Right renal cortex interstitium (tissue), 3 donors: ENCODE measurements around the gene CCDC127. TPM values are rescaled to one million over a fixed set of nuclear protein-coding genes. Genes with fewer than 3 reads are reported as not detected.
"Not testable (repeated sequence)": the region's sequence is repeated elsewhere in the genome, so short reads cannot be mapped to it uniquely, and the experiment has no call there.

ENCODE experiments used
- DNase-seq, 3 donors: peaks; one replicate each; pipeline ENCODE4 v3.0.0-alpha.2; 2013; ENCODE audit warnings: low read depth in 3 of 3, low spot score in 2 of 3
- polyA plus RNA-seq, 3 donors: library from polyadenylated mRNA; unstranded; fragments of 120-200 nt; gene quantifications; one replicate each; pipeline ENCODE4 v1.2.1, GENCODE V29; 2013; ENCODE audit not compliant: insufficient read length in 3 of 3

Gene CCDC127
- polyA plus RNA-seq, 3 donors: 11.2 to 14.8 (median 11.7) TPM

DNA sequence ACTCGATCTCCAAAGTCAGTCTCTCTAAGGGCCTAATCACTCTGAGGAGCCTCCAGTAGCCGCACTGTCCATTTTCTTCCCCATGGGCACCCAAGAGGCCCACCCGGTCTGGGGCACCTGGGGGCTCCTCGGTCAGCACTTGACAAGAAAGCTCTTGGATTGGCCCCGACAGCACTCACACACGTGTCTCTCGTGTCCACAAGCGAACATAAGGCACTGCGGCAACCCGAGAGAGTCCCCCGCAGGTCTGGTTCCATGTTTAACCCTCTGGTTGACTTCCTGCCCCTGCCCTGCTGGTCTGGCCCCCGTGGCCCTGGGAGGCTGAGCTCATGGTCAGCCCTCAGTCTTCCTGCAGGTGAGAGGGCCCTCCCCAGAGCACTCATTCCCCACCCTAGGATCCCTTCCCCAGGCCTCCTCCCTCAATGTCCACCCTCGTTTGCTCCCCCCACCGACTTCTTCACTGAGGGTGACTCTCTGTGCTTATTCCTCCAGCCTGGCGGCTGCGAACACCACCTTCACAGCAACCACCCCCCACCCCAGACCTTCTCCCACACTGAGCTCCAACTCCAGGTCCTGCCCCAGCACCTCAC is 43.0 kb downstream of the CCDC127 start:
- DNase-seq: no peak

DNA sequence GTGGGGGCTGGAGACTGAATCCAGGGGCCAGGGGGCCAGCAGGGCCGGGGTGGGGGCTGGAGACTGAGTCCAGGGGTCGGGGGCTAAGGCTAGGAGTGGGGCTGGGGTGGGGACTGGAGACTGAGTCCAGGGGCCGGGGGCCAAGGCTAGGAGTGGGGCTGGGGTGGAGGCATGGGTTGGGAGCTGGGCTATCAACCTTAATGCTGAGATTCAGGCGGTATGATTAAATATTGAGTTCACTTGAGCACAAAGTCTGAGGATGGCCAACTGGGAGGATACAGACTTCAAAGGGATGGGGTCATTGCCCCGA is 43.7 kb downstream of the CCDC127 start:
- DNase-seq: no peak

DNA sequence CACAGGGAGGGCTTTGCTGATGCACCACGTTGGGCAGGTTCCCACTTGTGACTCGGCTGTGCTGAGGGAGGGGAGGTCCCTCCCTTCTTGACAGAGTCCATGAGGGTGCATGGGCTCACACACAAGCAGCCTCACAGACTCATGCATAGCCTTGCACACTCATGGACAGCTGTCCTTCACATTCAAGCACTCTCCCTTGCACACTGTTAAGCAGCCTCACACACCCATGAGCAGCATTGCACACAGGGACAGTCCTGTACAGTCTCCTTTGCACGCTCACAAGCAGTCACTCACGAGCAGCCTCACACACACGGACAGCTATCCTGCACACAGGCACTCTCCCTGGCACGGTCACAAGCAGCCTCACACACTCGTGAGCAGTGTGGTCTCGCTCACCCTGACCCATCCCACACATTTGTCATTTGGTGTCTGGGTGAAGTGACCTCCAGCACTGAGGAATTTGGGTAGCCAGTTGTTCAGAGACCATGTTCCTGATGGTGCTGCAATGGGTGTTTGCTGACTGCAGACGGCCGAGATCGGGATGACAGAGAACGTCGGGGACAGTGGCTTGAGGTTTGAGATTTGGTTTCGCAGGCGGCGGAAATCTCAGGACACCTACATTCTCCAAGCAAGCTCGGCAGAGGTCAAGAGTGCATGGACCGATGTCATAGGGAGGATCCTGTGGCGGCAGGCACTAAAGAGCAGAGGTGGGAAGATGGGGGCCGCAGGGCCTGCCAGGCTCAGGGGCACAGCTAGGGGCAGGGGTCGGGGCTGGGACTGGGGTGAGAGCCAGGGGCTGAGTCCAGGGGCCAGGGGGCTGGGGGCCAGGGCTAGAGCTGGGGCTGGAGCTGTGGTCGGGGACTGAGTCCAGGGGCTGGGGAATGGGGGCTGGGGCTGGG is 44.3 kb downstream of the CCDC127 start:
- DNase-seq: no peak

DNA sequence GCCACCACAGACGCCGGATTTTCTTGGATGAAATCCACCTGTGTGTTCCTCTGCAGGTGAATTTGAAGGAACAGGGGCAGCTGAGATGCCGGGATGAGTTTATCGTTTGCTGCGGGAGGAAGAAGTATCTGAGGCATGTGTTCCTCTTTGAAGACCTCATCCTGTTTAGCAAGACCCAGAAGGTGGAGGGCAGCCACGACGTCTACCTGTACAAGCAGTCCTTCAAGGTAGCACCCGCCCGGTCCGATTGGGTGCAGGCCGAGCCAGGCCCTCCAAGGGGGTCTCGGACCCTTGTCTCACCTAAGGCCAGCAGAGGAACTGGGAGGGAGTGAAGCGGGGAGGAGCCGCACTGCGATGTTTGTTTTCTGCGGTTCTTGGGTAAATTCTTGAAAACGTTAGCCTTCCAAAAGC is 45.1 kb downstream of the CCDC127 start:
- no peak for DNase-seq

DNA sequence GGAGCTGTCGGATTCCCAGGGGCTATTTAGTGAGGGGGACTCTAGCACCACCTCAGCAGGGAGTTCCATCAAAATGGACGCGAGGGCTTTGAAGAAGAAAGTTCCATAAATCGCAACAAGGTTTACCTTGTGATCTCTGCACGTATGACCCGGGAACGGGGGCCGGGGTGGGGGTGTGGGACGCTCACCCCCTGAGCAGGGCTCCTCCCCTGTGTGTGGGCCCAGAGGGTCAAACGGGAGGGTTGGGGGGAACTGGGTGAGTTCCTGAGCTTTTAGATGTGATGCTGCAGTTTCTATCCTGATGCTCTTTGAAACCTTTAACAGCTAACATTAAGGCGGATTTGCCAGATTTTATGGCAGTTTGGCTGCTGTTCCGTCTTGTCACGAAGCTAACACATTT is 45.5 kb downstream of the CCDC127 start:
- DNase-seq: no peak

DNA sequence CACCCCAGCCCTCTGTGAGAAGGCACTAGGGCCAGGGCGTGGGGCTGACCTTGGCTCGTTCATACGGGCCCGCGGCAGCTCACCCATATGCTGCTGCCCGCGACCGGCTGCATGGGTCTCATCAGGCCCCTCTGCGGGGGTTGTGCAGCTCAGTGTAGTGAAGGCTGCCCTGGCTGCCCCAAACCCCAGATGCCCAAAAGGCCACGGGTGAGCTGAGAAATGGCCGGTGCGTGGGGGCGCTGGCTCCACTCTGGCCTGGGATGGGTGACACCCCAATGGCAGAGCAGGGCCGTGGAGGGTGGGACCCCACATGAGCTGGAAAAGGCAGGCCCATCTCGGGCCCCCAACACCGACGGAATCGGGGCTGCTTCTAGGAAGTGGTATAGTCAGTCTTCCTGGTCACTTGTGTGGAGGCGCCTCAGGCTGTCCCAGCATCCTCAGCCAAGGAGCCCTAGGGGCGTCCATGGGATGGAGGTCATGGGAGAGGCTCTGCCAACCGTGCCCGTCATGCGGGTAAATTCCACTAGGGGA is 46.1 kb downstream of the CCDC127 start:
- DNase-seq: no peak

DNA sequence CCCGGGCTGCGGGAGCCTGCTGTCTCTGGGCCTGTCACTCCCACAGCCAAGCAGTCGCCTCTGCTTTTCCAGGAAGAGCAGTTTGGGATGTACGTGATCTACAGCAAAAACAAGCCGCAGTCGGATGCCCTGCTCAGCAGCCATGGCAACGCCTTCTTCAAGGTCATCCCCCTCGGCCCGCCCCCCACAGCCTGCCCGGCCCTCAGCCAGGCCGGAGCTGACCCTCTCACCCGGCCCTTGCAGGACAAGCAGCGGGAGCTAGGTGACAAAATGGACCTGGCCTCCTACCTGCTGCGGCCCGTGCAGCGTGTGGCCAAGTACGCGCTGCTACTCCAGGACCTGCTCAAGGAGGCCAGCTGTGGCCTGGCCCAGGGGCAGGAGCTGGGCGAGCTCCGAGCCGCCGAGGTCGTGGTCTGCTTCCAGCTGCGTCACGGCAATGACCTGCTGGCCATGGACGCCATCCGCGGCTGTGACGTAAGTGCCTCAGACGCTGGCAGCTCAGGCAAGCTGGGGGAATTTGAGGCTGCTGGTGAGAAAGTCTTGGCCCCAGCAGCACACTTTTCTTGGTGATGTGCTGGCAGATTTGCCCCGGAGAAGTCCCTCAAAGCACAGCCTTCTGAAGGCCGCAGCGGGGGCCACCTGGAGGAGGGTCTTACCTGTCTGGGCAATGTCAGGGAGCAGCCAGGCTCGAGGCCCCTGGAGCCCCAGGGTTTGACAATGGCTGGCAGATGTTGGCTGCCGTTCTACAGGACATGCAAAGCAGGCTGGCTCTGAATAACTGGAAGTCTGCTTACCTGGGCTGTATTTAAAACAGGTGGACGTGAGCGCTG is 46.8 kb downstream of the CCDC127 start:
- DNase-seq: no peak

DNA sequence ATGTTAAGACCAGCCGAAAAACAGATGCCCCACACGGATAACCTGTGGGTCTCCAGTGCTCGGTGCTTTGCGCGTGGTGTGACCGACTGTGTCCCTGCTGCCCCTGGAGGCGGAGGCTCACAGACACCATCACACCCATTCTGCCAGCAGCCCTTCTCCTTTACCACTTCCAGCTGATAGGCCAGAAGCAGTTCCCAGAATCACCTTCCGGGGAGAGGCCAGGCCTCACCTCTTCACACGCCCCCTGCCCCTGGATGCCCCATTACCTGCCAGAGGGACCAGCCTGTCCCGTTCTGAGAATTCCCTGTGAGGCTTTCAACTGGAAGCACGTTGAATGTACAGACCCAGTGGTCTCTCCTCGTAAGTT is 48.2 kb downstream of the CCDC127 start:
- DNase-seq: no peak

DNA sequence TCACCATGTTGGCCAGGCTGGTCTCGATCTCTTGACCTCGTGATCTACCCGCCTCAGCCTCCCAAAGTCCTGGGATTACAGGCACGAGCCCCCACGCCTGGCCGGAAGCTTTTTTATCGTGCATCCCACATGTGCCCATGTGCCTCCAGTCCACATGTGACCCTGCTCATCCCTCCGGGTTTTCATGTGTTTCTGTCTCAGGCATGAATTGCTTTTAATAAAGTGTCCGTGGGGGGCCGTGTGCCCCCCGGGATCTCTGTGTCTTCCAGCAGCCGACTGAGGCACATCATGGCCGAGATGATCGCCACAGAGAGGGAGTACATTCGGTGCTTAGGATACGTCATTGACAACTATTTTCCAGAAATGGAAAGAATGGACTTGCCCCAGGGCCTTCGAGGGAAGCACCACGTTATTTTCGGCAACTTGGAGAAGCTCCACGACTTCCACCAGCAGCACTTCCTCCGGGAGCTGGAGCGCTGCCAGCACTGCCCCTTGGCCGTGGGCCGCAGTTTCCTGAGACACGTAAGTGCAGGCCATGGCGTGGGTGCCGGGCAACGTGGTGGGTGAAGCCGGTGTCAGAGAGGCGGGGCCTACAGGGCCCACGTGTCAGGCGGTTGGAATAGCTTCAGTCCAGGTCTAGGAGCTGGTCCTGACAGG is 48.8 kb downstream of the CCDC127 start:
- no peak for DNase-seq

DNA sequence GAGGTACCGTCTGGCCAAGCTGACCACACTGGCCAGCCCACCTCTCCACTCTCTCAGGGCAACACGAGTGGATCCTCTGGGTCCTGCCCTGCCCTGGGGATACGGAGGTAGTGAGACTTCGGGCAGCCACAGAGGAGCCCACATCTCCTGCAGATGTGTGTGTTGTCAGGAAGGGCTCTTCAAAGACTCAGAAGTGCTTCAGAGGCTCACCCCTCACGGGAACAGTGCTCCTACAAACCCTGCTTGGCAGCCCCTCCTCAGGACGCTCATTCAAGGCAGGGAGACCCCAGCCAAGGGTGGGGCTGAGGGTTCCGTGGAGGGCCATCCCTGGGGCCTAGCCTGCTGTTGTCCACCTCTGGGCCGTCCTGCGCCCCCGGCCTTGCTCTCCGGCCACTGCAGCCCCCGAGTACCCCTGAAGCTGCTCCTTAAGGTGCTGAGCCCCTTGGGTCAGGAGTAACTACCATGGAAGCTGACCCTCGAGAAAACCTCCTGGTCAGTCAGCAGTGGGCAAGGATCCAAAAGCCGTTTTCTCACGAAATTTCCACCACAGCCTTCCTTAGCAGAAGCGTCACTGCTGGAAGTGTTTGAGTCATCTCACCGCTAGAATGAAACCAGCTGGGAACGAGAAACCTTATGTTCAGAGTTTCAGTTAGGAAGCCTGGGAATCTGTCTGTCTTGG is 49.8 kb downstream of the CCDC127 start:
- DNase-seq: no peak

DNA sequence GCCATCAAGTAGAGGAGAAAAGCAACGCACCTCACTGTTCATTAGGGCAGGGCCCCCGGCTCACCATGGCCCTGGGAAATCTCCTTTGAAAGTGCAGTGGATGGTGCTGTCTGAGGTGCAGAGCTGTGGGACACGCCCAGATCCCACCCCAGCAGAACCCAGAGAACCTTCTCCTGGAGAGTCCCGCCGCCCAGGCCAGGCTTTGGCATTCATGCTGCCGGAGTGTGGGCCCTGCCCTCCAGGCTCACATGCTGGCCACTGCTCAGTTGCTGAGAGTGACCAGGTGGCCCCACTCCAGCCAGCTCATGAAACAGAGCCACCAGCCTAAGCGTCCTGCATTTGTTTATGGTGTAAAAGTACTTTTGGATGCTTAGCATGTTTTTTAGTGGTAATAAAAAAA is 50.4 kb downstream of the CCDC127 start:
- DNase-seq: no peak

DNA sequence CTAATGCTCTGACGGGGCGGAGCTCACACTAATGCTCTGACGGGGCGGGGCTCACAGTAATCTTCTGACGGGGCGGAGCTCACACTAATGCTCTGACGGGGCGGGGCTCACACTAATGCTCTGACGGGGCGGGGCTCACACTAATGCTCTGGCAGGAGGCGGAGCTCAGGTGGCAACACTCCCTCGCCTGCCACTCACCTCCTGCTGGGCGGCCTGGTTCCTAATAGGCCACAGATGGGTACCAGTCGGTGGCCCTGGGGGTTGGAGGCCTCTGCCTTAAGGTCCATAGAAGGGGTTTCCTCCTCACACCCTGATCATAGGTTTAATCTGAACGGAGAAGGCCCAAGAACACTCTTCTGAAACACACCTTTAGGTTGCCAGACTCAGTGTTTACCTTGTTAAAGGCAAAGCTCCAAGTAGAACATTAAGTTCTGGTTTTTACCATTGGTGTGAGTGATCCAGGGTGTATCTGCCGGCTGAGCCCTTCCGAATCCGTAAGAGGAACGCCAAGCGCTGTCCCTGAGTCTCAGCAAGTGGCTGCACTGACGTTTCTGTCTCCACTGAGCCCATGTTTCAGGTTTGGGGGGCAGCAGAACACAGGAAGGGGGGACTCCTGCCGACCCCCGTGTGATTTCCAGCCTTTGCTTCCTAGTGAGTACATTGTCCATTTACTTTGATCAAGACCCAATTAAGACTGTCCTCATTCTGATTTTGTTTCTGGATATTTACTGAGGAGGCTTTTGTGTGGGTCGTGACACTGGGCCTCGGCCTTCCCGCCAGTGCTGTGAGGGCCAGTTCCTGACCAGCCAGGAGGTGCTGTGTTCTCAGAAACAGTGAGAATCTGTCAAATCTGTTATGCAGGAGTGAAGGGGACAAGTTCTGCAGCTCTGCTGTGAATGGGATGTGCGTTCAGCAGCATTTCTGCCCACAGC is 51.2 kb downstream of the CCDC127 start:
- no peak for DNase-seq

DNA sequence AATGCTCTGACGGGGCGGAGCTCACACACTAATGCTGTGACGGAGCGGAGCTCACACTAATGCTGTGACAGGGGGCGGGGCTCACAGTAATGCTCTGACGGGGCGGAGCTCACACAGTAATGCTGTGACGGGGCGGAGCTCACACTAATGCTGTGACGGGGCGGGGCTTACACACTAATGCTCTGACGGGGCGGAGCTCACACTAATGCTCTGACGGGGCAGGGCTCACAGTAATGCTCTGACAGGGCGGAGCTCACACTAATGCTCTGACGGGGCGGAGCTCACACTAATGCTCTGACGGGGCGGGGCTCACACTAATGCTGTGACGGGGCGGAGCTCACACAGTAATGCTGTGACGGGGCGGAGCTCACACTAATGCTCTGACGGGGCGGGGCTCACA is 53.2 kb downstream of the CCDC127 start:
- not testable (repeated sequence) for DNase-seq

DNA sequence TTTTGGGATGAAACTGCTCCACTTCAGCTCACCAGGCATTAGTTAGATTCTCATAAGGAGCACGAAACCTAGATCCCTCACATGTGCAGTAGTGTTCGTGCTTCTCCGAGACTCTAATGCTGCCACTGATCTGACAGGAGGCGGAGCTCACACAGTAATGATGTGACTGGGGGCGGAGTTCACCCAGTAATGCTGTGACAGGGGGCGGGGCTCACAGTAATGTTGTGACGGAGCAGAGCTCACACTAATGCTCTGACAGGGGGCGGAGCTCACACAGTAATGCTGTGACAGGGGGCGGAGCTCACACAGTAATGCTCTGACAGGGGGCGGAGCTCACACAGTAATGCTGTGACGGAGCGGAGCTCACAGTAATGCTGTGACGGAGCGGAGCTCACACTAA is 53.7 kb downstream of the CCDC127 start:
- DNase-seq: no peak

DNA sequence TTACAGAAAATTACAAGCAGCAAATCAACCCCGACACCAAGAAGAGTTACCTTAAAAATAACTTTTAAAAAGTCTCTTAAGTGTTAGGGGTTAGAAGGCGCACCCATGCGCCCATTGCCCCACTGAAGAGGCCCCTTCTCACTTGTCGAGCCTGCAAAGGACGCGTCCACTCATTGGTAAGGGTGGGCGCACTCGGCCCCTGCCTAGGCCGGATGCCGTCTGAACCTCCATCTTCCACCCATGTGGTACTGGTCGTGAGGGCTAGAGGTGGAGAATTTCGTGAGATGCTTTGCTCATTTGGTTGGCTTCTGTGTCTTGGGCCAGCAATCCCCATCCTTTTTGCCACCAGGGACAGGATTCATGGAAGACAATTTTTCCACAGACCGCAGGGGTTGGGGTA is 54.1 kb downstream of the CCDC127 start:
- no peak for DNase-seq

DNA sequence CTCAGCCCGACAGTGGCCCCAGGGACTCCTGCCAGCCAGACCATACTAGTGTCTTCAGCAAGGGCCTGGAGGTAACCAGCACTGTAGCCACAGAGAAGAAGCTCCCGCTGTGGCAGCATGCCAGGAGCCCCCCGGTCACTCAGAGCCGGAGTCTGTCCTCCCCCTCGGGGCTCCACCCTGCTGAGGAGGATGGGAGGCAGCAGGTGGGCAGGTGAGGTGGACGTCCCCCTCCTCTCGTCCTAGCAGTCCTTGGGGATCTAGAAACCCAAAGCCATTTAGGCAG is 54.7 kb downstream of the CCDC127 start:
- DNase-seq: no peak

DNA sequence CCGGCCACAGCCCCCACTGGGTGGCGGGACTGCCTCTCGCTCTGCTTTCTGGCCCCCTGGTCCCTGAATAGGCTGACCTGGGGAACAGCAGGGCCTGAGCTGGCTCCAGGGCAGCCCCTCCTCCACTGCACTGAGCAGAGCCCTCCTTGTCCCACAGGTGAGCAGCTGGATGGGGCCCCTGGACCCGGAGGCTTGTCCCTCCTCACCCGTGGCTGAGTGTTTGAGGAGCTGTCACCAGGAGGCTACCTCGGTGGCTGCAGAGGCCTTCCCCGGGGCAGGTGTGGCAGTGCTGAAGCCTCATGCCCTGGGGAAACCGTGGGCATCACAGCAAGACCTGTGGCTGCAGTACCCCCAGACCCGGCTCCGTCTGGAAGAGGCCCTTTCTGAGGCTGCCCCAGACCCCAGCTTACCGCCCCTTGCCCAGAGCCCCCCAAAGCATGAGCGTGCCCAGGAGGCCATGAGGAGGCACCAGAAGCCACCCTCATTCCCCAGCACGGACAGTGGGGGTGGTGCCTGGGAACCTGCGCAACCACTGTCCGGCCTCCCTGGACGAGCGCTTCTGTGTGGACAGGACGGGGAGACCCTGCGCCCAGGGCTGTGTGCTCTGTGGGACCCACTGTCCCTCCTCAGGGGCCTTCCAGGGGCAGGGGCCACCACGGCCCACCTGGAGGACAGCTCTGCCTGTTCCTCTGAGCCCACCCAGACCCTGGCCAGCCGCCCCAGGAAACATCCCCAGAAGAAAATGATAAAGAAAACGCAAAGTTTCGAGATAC is 55.2 kb downstream of the CCDC127 start:
- DNase-seq: no peak

DNA sequence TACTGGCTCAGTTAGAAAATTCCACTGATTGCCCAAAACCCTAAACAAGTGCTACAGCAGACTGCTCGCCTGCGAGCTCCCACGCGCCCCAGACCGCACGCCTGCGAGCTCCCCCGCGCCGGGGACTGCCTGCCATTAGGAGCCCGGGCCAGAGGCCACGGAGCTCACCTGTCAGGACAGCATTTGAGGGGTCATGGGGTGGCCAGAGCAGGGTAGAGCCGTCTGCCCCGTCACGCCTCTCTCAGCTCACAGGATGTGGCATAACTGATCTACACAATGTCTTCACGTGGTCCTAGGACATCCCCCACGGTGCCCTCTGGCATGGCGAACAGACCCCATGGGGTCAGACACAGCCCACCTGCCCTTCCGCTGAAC is 55.8 kb downstream of the CCDC127 start:
- no peak for DNase-seq

DNA sequence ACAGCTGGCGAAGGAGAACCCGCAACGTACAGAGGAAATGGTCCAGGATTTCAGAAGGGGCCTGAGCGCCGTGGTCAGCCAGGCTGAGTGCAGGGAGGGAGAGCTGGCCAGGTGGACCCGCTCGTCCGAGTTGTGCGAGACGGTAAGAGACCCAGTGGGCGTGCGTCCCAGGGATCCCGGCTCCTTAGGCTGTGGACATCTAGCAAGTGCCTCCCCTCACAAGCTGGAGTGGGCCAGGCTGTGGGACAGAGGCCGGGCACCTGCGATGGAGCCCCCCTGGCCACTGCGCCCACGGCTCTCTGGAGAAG is 56.2 kb downstream of the CCDC127 start:
- no peak for DNase-seq
